Head of caudate nucleus (tissue), 42 donors: ENCODE data around the gene GADD45G.

Experiments used
- DNase-seq, 42 donors: peaks; one replicate each; pipeline versions ENCODE4 v3.0.0 to v3.0.0-alpha.2; 2020 to 2021; ENCODE audit warnings: mixed read lengths in 7 of 42
- intact Hi-C: fragments of 100-400 bp; cut with DNase I; formaldehyde crosslinking; loops from one replicate; pipeline ENCODE4 v1.15.0; 2022

The GADD45G gene

DNA sequence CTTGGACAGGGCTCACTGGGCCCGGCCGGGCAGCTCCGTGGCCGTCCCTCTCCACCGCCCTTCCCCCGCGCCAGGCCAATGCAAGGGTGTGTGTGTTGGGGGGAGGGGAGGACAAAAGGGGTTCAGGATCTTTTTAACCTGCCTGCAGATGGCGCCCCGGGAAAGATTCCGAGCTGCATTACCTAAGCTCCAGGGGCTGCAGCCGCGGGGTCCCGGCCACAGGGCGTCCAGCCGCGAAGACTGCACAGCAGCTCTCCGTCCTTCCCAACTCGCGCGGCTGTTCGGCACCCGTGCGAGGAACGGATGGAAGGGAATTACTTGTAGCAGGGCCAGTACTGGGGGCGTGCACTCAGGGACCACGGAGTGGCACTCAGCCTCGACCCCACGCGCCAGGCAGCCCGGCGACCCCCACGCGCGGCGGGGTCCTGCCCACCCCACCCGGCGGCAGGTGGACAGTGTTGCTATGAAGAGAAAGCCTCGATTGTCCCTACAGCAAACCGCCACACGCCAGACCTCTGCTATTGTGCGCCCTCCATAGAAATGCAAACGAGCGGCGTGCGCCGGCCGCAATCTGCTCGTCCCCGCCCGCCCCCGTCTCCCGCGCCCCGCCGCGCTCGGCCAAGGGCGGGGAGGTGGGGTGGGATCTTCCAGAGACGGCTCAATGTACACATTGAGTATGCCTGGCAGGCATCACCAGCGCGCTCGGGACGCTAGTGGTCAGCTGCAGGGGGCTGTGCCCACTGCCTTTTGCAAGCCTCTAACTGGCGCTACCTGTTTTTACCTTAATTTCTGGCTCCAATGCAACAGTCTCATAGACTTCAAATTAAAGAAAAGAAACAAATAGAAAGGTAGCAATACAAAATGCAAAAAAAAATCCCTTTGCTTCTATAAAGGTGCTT is 796 bp upstream of the GADD45G start:
- peak; percentile 56 to 90 (median 75) for DNase-seq
- intact Hi-C loops, result loop anchor here (2.0 to 10.0 kb wide), 3 partner anchors 201 to 495 kb away; no protein-coding TSS in a partner anchor

DNA sequence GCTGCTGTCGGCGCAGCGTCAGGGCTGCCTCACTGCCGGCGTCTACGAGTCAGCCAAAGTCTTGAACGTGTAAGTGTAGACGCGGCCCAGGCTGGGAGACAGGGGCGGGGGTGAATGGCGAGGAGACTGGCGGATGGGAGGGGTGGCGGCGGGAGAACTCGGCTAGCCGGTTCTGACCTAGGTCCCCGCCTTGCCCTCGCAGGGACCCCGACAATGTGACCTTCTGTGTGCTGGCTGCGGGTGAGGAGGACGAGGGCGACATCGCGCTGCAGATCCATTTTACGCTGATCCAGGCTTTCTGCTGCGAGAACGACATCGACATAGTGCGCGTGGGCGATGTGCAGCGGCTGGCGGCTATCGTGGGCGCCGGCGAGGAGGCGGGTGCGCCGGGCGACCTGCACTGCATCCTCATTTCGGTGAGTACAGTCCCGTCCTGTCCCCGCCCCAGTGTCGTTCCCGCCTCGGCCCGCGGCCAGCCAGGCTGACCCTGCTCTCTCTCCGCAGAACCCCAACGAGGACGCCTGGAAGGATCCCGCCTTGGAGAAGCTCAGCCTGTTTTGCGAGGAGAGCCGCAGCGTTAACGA is 745 bp downstream of the GADD45G start:
- intact Hi-C loops, result loop anchor here (5.0 to 10.0 kb wide), 3 partner anchors 57 to 379 kb away; no protein-coding TSS in a partner anchor
- peak; percentile 50 to 90 (median 71) for DNase-seq

DNA sequence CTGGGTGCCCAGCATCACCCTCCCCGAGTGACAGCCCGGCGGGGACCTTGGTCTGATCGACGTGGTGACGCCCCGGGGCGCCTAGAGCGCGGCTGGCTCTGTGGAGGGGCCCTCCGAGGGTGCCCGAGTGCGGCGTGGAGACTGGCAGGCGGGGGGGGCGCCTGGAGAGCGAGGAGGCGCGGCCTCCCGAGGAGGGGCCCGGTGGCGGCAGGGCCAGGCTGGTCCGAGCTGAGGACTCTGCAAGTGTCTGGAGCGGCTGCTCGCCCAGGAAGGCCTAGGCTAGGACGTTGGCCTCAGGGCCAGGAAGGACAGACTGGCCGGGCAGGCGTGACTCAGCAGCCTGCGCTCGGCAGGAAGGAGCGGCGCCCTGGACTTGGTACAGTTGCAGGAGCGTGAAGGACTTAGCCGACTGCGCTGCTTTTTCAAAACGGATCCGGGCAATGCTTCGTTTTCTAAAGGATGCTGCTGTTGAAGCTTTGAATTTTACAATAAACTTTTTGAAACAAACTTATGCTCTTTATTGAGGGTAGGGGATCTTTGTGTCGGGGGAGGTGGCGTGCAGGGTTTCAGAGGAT is 1.3 kb downstream of the GADD45G start:
- intact Hi-C loops, result loop anchor here (5.0 to 10.0 kb wide), 3 partner anchors 56 to 379 kb away; no protein-coding TSS in a partner anchor
- DNase-seq, result peak; percentile 20 to 89 (median 63)

DNA sequence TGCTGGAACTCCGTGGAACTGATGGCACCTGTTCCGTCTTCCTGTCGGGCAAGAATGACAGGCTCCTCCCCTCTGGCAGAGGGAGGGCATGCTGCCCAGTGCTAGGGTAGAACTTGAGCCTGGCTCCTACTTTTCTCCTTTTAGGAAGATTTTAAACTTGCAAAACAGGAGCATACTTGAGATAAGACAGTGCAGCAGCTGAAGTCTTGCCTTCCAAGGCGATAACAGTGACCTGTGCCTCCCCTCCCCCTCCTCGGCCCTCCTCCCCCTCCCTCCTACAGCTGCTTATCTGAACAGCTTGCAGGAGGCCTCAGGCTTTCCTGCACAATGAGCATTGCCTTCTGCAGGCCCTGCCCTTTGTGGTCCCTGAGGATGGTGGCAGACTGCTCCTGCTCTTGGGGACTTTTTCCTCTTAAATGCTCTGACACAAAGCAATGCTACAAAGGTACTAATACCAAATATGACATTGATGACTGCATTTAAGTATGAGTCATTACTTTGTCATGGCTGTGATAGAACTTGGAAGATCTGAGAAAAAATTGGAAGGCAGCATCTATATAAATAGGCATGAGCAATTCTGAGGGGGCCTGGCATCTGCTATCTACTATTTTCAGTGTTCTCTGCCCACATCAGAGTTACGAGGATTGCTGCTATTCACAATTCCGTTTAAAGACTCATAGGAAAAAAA is 2.0 kb downstream of the GADD45G start:
- intact Hi-C loops, result loop anchor here (5.0 to 10.0 kb wide), 3 partner anchors 56 to 378 kb away; no protein-coding TSS in a partner anchor
- peak in 27 of 42 donors; percentile 11 to 82 (median 45) for DNase-seq

DNA sequence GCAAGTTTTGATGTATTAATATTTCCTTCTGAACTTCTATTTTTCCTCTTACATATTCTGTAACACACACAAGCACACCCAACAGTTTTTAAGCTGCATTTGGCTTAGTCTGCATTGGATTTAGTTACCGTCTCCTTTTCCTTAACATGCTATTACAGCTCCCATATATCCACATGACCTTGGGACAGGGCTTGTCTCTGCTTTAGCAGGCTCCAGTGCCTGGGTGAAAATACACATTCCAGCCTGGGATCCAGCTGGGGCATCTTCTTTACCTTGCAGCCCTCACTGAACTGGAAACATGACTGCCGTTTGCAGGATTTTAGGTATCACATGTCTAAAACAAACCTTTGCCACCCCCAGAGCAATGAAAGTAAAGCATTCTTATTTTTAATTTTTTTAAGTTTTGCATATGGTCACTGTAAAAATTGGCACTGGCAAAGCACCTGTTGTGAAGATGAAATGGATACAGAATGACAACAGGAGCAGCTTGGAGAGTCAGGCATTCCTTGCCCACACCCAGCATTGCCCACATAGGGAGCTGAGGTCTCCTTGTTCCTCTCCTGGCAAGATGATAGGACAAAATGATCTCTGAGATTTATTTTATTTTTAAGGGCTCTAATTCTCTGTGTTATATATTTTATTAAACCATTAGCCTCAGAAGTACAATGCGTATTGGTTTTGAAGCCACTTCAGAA is 4.0 kb downstream of the GADD45G start:
- intact Hi-C loops, result loop anchor here (5.0 to 10.0 kb wide), 3 partner anchors 54 to 376 kb away; no protein-coding TSS in a partner anchor
- DNase-seq, result no peak

DNA sequence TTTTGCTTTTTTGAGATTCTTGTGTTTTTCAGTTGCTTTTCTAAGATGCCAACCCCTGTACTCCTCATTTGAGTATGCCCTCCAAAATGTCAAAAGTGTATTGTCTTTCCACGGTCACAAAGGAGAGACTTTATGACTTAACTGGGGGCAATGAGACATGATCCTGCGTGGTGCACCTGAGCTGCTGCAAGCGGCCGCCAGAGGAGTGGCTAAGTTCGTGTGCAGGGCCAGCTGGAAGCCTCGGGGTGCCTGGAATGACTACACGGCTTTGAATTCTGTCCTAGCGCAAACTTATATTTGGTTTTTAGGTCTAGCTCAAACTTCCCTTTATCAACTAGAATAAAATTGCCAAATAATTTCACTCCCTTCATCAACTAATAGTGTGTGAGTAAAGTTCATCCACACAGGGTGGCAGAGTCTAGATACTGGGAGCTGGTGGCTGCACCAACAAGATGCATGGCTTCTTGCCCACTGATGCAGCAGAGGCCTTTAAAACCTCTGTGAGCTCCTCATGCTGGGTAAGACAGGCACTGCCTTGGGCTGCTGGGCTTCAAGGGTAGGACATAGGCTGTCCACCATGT is 4.7 kb downstream of the GADD45G start:
- intact Hi-C loops, result loop anchor here (5.0 to 10.0 kb wide), 3 partner anchors 53 to 375 kb away; no protein-coding TSS in a partner anchor
- no peak for DNase-seq

DNA sequence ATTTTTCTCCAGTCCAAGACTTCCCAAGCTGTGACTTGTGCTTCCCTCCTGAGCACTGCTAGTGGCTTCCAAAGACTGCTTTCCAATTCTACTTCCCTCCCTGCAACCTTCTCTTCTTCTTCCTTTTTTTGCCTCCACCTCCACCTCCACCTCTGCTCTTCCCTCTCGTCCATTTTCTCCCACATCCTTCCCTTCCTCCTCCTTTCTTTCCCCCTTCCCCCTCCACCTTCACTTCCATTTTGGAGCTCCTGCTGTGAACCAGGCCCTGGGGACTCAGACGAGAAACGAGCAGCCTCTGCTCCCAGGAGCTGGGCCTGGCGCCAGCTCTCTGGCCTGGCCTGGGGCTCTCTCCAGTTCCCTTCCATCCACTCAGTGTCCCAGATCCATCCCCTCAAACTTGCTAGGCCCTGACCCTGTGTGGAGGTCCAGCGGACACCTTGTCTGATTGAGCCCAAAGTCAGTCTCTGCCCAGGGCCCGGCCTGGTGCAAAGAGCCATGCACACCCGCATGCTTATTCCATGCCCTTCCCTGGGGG is 5.6 kb downstream of the GADD45G start:
- no peak for DNase-seq
- intact Hi-C loops, result no loop called here

DNA sequence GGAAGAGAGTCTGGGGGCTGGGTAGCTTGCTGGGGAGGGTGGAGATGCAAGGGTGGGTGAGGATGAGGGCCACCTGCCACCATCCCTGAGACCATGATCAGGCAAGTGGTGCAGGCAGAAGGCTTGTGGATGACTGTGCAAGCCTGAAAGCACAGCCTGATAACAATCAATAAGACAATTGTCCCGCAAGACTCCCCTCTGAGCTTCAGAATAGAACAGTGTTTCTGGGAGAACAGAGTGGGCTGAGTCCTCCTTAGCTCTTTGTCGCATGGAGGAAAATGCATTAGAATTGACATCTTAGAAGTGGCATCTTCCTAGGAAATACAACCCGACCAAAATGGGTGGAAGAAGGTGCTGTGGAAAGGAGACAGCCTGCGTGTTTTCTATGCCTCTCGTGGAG is 6.6 kb downstream of the GADD45G start:
- no peak for DNase-seq
- intact Hi-C loops, result no loop called here

DNA sequence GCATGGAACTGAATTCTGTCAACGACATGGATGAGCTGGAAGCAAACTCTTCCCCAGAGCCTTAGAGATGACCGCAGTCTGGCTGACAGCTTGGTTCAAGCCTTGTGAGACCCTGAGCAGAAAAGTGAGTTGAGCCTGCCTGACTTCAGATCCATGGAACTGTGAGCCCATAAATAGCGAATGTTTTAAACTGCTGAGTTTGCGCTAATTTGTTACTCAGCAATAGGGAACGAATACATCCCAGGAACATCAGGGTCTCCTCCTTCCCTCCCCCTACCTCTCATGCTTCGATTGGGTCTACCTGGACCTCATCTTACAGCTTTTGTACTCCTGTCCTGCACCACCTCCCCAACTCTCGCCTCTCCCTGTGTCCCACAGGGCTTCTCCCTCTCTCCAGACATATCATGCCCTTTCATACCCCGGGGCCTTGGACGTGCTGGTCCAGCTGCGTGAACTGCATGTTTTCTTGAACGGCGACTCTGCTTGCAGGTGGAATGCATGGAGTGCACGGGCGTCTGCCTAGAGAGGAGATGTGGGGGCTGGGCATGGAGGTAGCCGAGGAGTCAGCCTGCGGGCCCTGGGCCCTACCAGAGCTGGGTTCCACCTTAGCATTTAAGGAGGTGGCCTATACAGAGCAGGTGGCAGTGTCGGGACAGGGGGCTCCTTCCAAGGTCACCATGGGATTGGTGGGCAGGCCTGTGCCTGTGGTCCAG is 7.9 kb downstream of the GADD45G start:
- intact Hi-C loops, result no loop called here
- no peak for DNase-seq

DNA sequence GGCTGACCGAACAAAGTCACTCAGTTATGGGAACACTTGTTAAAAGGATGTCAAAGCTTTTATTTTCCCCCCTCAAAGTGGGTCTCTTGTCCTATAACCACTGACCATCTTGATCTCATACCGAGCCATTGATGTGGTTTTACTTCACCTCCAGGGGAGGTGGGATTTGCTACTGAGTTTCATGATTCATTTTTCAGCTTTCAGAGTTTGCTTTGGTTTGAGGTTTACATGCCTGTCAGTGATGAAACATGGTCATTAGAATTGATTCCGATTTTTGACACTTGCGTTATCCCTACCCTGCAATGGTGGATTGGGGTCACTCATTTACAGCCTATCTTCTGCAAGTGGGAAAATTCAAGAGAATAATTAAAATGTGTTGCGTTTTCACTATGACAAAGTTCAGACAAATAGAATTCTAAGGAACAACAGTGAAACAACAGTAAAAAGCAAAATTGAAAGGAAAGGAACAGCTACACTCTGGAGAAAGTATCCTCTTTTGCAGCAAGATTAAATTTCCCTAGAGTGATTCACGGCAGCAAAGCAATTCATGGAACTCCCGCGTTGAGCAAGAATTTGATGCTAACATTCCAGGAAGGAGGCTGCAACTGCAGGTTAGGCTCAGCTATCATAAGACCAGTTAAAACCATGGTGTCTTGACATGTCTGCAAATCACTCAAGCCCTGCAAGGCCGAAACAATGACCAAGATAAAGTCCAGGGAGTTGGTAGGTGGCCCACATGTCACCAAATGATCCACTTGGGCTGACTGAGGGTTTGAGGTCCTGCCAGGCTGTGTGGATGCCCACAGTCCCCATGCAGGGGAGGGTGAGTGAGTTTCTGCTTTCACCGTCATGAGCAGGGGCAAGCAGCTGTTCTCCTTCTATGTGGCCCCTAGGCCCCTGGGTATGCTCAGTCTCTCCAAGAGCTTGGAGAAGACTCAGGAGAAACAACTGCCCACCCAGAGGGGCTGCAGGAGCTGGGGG is 9.4 kb downstream of the GADD45G start:
- peak in 3 of 42 donors; percentile 27 to 51 (median 48) for DNase-seq
- intact Hi-C loops, result no loop called here

DNA sequence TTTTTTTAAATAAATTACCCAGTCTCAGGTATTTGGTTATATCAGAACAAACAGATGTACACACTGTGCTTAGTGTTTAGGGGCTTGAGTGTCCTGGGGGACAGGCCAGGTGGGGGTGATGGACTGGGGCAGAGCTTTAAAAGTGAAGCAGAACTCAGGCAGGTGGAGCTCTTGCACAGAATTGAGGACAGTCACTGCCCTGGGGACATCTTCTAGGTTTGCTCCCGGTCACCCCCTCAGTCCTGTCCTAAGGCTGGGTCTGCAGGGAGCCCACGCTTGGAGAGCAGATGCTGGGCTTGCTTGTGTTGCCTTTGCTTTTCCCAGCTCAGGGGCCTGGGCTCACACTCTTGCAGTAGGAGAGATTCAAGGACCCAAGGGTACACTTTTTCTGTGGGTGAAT is 10.8 kb downstream of the GADD45G start:
- DNase-seq, result no peak
- intact Hi-C loops, result no loop called here

DNA sequence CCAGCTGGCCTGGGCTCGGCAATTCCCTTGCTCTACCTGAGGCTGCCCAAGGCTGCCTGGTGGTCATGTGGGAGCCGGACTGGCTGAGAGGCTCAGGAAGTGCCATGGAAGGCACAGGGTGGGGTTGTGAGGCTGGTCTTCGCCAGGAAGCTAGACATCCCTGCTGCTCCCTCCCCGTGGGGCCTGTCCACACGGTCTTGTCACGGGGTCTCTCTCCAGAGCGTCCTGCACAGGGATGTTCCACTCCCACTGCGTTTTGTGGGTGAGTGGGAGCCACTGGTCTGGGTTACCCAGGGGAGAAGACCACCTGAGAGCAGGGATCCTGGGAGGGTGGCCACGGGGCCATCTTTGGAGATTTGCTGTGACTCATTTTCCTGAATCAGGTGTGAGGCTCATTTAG is 11.6 kb downstream of the GADD45G start:
- no peak for DNase-seq
- intact Hi-C loops, result no loop called here

DNA sequence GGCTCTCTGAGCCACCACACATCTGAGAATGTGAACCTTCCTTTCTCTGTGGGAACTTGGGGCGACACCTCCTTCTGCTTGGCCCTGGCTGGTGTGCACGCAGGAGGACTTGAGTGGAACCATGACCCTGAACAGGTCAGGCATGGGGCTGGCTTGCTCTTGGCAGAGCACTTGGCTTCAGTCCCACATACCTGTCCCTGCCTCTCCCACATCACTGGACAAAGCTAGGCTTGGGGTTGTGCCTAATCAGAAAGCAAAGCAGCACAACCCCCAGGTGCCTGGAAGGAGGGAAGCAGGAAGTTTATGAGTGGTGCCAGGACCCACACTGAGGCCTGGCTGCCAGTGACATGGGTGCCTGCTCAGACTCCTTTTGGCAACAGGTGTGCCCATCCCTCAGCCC is 13.2 kb downstream of the GADD45G start:
- DNase-seq, result no peak
- intact Hi-C loops, result no loop called here

DNA sequence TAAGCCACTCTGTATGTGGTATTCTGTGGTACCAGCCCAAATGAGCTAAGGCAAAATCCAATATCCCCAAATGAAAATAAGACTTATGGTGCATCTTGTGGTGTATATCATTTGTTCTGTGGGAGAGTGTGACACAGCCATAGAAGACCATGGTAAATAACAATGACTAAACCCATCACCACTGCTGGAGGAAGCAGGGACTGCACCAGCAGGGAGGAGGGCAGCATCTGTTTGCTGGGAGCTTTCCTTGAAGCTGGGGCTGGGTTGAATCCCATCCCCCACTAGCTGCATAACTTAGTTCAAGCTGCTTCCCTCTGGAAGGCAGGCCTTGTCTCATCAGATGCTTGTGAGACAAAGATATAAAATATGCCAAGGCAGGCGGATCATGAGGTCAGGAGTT is 14.2 kb downstream of the GADD45G start:
- no peak for DNase-seq
- intact Hi-C loops, result no loop called here

DNA sequence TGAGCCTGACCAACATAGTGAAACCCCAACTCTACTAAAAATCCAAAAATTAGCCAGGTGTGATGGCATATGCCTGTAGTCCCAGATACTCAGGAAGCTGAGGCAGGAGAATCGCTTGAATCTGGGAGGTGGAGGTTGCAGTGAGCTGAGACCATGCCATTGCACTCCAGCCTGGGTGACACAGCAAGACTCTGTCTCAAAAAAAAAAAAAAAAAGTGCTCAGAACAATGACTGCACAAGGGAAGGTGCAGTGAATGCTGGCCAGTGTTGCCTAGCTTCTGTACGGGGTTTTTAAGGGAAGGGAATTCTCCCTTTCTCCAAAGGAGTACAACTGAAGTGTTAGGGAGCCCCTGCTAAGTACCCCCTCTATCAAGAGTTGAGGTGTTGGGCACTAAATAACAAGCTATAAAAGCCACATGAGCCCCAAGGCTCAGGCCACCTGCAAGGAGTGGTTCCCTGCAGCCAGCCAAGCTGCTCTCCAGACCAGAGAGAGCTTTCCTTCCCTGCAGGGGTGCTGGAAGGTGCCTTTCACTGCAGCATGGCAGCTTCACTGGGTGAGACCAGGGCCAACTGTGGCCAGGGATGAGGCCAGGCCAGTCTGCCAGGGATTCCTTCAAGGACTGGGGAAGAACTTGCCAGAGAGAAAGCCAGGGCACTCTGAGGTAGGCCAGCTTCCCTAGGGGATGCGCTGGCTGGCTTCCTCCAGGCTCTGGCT is 14.8 kb downstream of the GADD45G start:
- DNase-seq, result no peak
- intact Hi-C loops, result no loop called here

DNA sequence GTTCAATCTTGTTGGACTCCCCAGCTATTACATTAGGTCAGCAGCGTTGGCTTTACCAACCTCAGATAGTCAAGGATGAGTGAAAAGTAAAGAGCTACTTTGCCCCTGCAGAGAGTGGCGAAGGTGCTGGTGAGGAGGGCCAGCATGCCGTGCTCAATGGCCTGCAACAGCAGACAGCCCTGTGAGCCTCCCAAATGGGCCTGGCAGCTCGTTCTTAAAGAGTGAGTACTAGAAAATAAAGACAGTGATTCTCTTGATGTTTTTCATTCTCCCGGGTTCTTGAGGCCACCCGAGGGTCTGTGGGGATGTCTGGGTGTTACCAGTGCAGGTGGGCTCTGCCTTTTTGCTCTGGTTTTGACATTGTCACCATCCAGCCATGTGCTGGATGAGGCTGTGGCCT is 16.2 kb downstream of the GADD45G start:
- intact Hi-C loops, result no loop called here
- DNase-seq, result no peak
